Upper lobe of left lung (tissue), 6 donors: ENCODE data around the gene PROSER1. TPM values are rescaled to one million over a fixed set of nuclear protein-coding genes. Genes with fewer than 3 reads are reported as not detected.
"Not testable (repeated sequence)": the region's sequence is repeated elsewhere in the genome, so short reads cannot be mapped to it uniquely, and the experiment has no call there.

Experiments
- ATAC-seq, 2 donors: fragments of 200-7000 bp; cut with Tn5 transposase; one replicate each; pipeline ENCODE4 v1.9.1; 2022; ENCODE audit warnings: mild to moderate bottlenecking in 2 of 2, moderate library complexity in 2 of 2; ENCODE audit not compliant: low FRiP score in 2 of 2
- DNase-seq, 2 donors: peaks; one replicate each; pipeline ENCODE4 v3.0.0-alpha.2; 2019 to 2020
- H3K27ac ChIP-seq, 4 donors: fragments of 200-600 bp; sonication (generic); one replicate each; pipeline ENCODE4 v1.5.1; 2016 to 2019
- H3K27me3 ChIP-seq, 4 donors: fragments of 200-600 bp; sonication (generic); one replicate each; pipeline ENCODE4 v1.5.1; 2017 to 2019
- H3K36me3 ChIP-seq, 4 donors: fragments of 200-600 bp; sonication (generic); one replicate each; pipeline ENCODE4 v1.5.1; 2016 to 2019
- H3K4me1 ChIP-seq, 4 donors: fragments of 200-600 bp; sonication (generic); one replicate each; pipeline ENCODE4 v1.5.1; 2018 to 2019
- H3K4me3 ChIP-seq, 4 donors: fragments of 200-600 bp; sonication (generic); one replicate each; pipeline ENCODE4 v1.5.1; 2017 to 2019; ENCODE audit warnings: mild to moderate bottlenecking in 2 of 4, moderate library complexity in 1 of 4
- H3K9me3 ChIP-seq, 4 donors: fragments of 200-600 bp; sonication (generic); one replicate each; pipeline ENCODE4 v1.5.1; 2018 to 2019
- EP300 ChIP-seq, 4 donors: sonication (generic); formaldehyde crosslinking; IDR thresholded peaks; one replicate each; pipeline ENCODE4 v1.5.1; 2017; ENCODE audit warnings: antibody characterized with exemption in 4 of 4, control low read depth in 2 of 4
- POLR2A ChIP-seq, 4 donors: fragments of 450-650 bp; IDR thresholded peaks; one replicate each; pipeline ENCODE4 v1.5.1; 2016 to 2017; ENCODE audit warnings: antibody characterized with exemption in 4 of 4, mild to moderate bottlenecking in 2 of 4
- POLR2AphosphoS5 ChIP-seq, 2 donors: sonication (generic); formaldehyde crosslinking; IDR thresholded peaks; one replicate each; pipeline ENCODE4 v1.5.1; 2017; ENCODE audit warnings: antibody characterized with exemption in 2 of 2
- WGBS, 2 donors: methylation state at CpG; one replicate each; pipeline ENCODE4 v1.1.5; 2017 to 2018; 5-methylcytosine and 5-hydroxymethylcytosine counted together
- total RNA-seq, 6 donors: library from RNA; depleted of rRNA in 4 of 6; stranded (reverse); fragments of >200 nt in 4 of 6; gene quantifications; one replicate each; pipeline versions ENCODE4 v1.1.0 to v1.2.1, GENCODE V29; 2016 to 2021
- TF ChIP-seq, protein P1 (sequence below), 6 experiments: fragments of 450-650 bp in 4 of 6; fragments of 200-600 bp in 2 of 6; sonication (generic) in 2 of 6; IDR thresholded peaks; one replicate each; pipeline ENCODE4 v1.5.1; 2016 to 2019; ENCODE audit warnings: antibody characterized with exemption in 6 of 6
- donor health status: DM: no; HTN: no; CAD: no; lungs with moderate emphysema.
- donor health status: DM: no; HTN: yes; CAD: no; lungs with severe emphysema.

Gene PROSER1
- 10 to 100 TPM; 10.5 to 59.5 (median 28.4) TPM for total RNA-seq

DNA sequence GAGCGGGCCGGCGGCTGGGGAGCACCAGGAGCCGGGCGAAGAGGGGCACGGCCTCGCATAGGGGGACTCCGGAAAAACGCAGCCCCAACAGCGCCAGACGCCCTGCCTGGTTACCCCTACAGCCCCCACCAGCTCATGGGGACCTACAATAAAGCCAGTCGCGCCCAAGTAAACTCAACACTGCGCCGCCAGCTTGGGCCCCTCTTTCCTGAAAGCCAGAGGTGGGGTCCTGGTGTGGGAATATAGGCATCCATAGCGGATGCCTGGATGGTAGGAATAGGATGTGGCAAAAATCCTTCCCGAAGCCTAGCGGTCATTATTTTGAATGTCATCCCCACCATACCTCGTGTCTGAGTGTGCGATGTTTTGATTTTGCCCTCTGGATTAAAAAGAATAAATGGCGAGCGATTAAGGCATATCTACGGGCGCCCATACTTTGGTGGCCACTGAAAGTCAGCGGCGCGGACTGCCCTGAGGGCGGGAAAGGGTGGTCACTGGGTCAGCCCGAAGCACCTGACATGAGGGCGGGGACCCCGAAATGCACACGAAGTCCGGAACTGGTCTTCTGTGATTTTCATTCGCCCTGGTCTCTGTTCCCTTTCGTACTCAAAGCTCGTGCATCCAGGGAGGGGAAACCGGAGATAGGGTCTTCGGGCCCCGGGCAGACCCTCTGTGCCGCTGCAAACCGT lies at the start of gene PROSER1, which contains the start of gene NHLRC3:
TSS of gene PROSER1 (minus strand) at position 210 of the 689 bp plus-strand sequence. CDS start 847 bp downstream, outside the sequence.
TSS of gene NHLRC3 (plus strand) at position 577 of the 689 bp plus-strand sequence. CDS start 184 bp downstream, outside the sequence.
- H3K36me3 ChIP-seq = peaks cover 0 to 2% (median 0%) of the 10 kb centered on the region in 4 donors
- H3K4me3 ChIP-seq = peak within 1 kb of the TSS; percentile 73 to 96 (median 89)
- WGBS, 2 donors = 0 to 1% methylated on average over 21 to 28 of the region's 41 CpGs
- peak within 1 kb of the TSS; percentile 88 to 93 (median 89) for H3K27ac ChIP-seq
- H3K4me1 ChIP-seq = peaks cover 24 to 63% (median 30%) of the 10 kb centered on the region in 4 donors
- peak; percentile 83 to 91 for DNase-seq
- TF ChIP-seq EP300 (IDR thresholded peaks at IDR 0.05) (peak in 1 of 4 donors; percentile 1), POLR2A (IDR thresholded peaks at IDR 0.05) (peak in 3 of 4 donors; percentile 60 to 67 (median 64)), POLR2AphosphoS5 (IDR thresholded peaks at IDR 0.05) (peak; percentile 36 to 82)
- TF ChIP-seq, protein P1, sequence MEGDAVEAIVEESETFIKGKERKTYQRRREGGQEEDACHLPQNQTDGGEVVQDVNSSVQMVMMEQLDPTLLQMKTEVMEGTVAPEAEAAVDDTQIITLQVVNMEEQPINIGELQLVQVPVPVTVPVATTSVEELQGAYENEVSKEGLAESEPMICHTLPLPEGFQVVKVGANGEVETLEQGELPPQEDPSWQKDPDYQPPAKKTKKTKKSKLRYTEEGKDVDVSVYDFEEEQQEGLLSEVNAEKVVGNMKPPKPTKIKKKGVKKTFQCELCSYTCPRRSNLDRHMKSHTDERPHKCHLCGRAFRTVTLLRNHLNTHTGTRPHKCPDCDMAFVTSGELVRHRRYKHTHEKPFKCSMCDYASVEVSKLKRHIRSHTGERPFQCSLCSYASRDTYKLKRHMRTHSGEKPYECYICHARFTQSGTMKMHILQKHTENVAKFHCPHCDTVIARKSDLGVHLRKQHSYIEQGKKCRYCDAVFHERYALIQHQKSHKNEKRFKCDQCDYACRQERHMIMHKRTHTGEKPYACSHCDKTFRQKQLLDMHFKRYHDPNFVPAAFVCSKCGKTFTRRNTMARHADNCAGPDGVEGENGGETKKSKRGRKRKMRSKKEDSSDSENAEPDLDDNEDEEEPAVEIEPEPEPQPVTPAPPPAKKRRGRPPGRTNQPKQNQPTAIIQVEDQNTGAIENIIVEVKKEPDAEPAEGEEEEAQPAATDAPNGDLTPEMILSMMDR (IDR thresholded peaks at IDR 0.05) = peak in 2 of 6 experiments; percentile 30 to 42
- no peaks in the 10 kb centered on the region for H3K9me3 ChIP-seq
- H3K27me3 ChIP-seq = no peaks in the 10 kb centered on the region
- peak; percentile 97 to 98 for ATAC-seq

DNA sequence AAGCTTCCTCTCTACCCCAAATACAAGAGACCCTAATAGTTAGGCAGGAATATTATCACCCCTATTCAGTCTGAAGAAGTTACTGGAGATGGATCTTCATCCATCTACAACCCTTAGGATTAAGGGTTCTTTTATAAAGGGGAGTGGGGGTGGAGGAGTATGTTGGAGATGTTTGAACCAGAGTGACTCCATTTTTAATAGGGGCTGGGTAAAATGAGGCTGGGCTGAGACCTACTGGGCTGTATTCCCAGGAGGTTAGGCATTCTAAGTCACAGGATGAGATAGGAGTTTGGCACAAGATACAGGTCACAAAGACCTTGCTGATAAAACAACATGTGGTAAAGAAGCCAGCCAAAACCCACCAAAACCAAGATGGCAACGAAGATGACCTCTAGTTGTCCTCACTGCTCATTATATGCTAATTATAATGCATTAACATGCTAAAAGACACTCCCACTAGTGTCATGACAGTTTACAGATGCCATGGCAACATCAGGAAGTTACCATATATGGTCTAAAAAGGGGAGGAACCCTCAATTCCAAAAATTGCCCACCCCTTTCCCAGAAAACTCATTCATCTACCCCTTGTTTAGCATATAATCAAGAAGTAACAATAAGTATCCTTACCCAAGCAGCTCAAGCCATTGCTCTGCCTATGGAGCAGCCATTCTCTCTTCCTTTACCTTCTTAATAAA lies 48.5 kb upstream of the PROSER1 start:
- not testable (repeated sequence) for H3K4me1 ChIP-seq, H3K9me3 ChIP-seq, H3K36me3 ChIP-seq, H3K27me3 ChIP-seq, H3K4me3 ChIP-seq, H3K27ac ChIP-seq, DNase-seq, ATAC-seq
- 36 to 69% methylated on average over 1 of the region's 1 CpG for WGBS, 2 donors

DNA sequence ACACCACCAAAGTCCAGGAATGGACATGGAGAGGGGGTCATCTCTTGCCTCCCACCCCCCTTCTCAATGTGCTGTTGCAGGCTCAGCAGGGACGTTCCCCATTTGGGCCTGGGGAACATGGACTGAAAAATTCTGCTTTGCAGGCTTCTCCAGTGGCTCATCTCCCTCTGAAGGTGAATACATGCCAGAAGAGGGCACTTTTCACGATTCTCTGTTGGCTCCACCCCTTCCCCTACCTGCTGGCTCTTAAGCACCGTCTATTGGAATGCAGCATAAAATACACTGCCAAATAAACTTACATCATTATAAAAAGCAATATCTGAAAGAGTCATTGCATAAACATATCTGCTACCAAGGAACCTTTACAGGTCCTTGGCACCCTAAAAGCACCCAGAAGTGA lies 36.1 kb upstream of the PROSER1 start:
- Histone ChIP-seq H3K36me3 (no peaks in the 10 kb centered on the region), H3K27me3 (no peaks in the 10 kb centered on the region), H3K27ac (no peak overlapping the region), H3K4me3 (no peak overlapping the region), H3K9me3 (no peaks in the 10 kb centered on the region), H3K4me1 (no peaks in the 10 kb centered on the region)
- 56 to 64% methylated on average over 3 of the region's 3 CpGs for WGBS, 2 donors
- ATAC-seq = no peak
- TF ChIP-seq POLR2AphosphoS5 (IDR thresholded peaks at IDR 0.05) = no peak
- no peak for TF ChIP-seq POLR2A (IDR thresholded peaks at IDR 0.05)
- TF ChIP-seq, protein P1 (IDR thresholded peaks at IDR 0.05) = no peak
- no peak for TF ChIP-seq EP300 (IDR thresholded peaks at IDR 0.05)
- no peak for DNase-seq

DNA sequence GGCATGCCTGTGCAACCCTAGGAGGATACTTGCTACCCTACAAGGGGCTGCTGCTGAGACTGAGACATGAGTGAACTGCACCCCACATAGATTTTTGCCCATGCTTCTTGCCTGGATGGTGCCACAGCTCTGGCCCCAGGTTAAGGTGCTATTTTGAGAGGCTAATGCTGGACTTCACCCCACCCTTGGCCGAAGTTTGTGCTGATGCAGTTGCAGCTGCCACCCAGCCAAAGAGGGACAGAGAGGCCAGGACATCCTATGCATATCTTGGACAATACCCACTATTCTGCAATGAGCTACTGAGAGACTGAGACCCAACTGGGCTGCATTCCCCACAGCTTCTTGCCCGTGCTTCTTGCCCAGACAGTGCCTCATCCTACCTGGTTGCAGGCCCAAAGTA lies 35.0 kb upstream of the PROSER1 start:
- WGBS, 2 donors = 57 to 74% methylated on average over 1 to 2 of the region's 2 CpGs

DNA sequence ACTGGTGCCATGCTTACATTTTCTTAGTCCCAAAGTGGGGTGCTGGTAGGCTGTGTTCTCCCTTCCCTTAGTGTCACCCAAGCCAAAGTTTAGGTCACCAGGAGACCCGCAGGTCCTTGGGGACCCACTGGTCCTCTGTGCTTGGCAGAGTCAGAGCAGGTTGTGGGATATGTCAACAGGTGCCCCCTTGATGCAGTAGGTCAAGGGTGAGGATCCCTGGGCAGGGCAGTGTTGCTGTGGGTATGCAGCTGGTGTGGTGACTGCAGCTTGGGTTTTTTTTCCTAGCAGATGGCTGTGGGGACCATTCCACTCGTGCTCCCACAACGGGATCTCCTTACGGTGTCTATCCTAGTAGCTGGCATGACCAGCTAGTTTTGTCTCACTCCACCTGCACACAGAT lies 24.1 kb upstream of the PROSER1 start:
- no peaks in the 10 kb centered on the region for H3K36me3 ChIP-seq
- WGBS, 2 donors = 88 to 100% methylated on average over 3 to 4 of the region's 4 CpGs
- H3K9me3 ChIP-seq = no peaks in the 10 kb centered on the region
- no peak for TF ChIP-seq POLR2A (IDR thresholded peaks at IDR 0.05)
- TF ChIP-seq, protein P1 (IDR thresholded peaks at IDR 0.05) = no peak
- H3K4me3 ChIP-seq = no peak overlapping the region
- ATAC-seq = no peak
- no peaks in the 10 kb centered on the region for H3K4me1 ChIP-seq
- H3K27me3 ChIP-seq = no peaks in the 10 kb centered on the region
- no peak overlapping the region for H3K27ac ChIP-seq
- no peak for DNase-seq

More for the DNA sequence above, 35.0 kb upstream of the PROSER1 start:
- TF ChIP-seq, protein P1 (IDR thresholded peaks at IDR 0.05) = no peak
- TF ChIP-seq POLR2A (IDR thresholded peaks at IDR 0.05) (no peak), POLR2AphosphoS5 (IDR thresholded peaks at IDR 0.05) (no peak), EP300 (IDR thresholded peaks at IDR 0.05) (no peak)
- no peaks in the 10 kb centered on the region for H3K36me3 ChIP-seq
- no peak overlapping the region for H3K4me3 ChIP-seq
- H3K4me1 ChIP-seq = no peaks in the 10 kb centered on the region
- H3K27me3 ChIP-seq = no peaks in the 10 kb centered on the region
- H3K27ac ChIP-seq = no peak overlapping the region
- no peak for DNase-seq
- no peaks in the 10 kb centered on the region for H3K9me3 ChIP-seq
- no peak for ATAC-seq
